Measurements from ENCODE around the gene MFSD8.
A peak's percentile ranks its signal among the peaks of the same experiment; 100 is the strongest.

The MFSD8 gene

GRCh38 chr4:127880763-127881562 lies 84.0 kb downstream of the MFSD8 start, which contains the start of gene PLK4:
Gene PLK4, plus strand, starts transcription at chr4:127880893. Its CDS starts 242 bp downstream, at chr4:127881135.
- TF ChIP-seq CTCF (IDR thresholded peaks at IDR 0.05; ENCODE audit: low read depth, low read length) = no peak
- peak; percentile 97 for DNase-seq (ENCODE audit: low read depth, low spot score)
- in situ Hi-C loops (cut with HindIII; ENCODE audit: low sequenced_read_pairs) = no loop called here
- peak within 1 kb of the TSS; percentile 96 for H3K4me3 ChIP-seq (ENCODE audit: low read depth, low read length)

GRCh38 chr4:127875791-127876190 lies 89.2 kb downstream of the MFSD8 start:
- H3K4me3 ChIP-seq (ENCODE audit: low read depth, low read length) = no peak overlapping the region
- no peak for TF ChIP-seq CTCF (IDR thresholded peaks at IDR 0.05; ENCODE audit: low read depth, low read length)
- DNase-seq (ENCODE audit: low read depth, low spot score) = no peak
- in situ Hi-C loops (cut with HindIII; ENCODE audit: low sequenced_read_pairs) = no loop called here

DNA sequence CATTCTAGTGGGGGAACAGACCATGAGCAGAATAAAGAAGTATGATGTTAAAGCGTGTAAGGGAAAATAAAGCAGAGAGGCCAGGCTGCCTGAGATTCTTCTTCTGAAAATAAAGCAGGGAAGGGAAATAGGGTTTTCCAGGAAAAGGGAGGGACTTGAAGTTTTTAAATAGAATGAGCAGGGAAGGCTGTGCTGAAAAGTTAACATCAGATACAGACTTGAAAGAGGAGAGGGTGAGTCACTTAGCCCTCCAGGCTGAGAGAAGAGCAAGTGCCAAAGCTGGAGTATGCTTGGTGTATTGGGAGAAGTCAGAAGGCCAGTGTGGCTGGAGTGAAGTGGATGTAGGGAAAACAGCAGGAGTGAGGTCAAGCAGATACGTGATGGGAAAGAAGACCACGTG lies 94.3 kb downstream of the MFSD8 start:
- DNase-seq (ENCODE audit: low read depth, low spot score) = peak; percentile 88
- no peak for TF ChIP-seq CTCF (IDR thresholded peaks at IDR 0.05; ENCODE audit: low read depth, low read length)
- H3K4me3 ChIP-seq (ENCODE audit: low read depth, low read length) = no peak overlapping the region
- in situ Hi-C loops (cut with HindIII; ENCODE audit: low sequenced_read_pairs) = no loop called here

DNA sequence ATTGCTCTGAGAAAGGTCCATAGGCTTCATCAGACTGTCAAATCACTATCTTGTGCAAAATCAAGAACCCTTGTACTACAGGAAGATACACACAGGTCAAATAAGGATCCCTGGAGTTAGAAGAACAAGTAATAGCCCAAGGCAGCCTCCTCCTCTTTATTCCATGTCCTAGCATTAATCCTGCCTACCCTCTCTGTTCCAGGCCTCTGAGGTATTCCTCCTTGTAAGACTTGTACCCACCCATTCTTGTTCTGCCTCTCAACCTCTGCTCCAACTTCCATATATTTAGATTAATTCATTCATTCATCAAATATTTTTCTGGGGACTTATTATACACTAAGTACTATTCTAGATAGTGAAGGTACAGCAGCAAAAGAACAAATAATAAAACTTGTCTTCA lies 94.7 kb downstream of the MFSD8 start:
- in situ Hi-C loops (cut with HindIII; ENCODE audit: low sequenced_read_pairs) = no loop called here
- no peak overlapping the region for H3K4me3 ChIP-seq (ENCODE audit: low read depth, low read length)
- no peak for DNase-seq (ENCODE audit: low read depth, low spot score)
- no peak for TF ChIP-seq CTCF (IDR thresholded peaks at IDR 0.05; ENCODE audit: low read depth, low read length)

GRCh38 chr4:127868196-127868595 lies 96.8 kb downstream of the MFSD8 start:
- in situ Hi-C loops (cut with HindIII; ENCODE audit: low sequenced_read_pairs) = no loop called here
- no peak for TF ChIP-seq CTCF (IDR thresholded peaks at IDR 0.05; ENCODE audit: low read depth, low read length)
- no peak overlapping the region for H3K4me3 ChIP-seq (ENCODE audit: low read depth, low read length)
- DNase-seq (ENCODE audit: low read depth, low spot score) = no peak
